NCI-H82 (cell line): ENCODE results near the gene CELF6.

Source experiments
- DNase-seq: peaks from one replicate; lab custom pipeline; 2025; lab: John Stamatoyannopoulos, UW

Gene CELF6

GRCh38 chr15:72271895-72272212 is 48.1 kb downstream of the CELF6 start:
- peak; percentile 45 for DNase-seq

DNA sequence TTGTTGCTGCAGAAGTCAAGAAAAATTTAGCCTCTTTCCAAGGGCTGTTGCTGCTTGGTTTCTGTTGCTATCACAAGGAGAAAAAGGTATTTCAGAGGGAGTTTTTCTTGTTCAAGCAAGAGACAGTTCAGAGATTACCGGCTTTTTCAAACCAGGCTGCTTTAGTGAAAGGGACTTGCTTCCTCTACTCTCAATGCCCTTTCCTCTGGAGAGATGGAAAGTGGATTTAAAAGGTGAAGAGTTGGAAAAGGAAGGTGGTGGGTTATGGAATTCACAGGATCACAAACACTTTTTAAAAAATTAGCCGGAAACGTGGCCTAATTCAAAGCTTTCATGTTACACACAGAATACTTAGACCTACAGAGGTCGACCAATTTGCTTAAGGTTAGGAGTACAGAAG is 48.7 kb downstream of the CELF6 start:
- no peak for DNase-seq

DNA sequence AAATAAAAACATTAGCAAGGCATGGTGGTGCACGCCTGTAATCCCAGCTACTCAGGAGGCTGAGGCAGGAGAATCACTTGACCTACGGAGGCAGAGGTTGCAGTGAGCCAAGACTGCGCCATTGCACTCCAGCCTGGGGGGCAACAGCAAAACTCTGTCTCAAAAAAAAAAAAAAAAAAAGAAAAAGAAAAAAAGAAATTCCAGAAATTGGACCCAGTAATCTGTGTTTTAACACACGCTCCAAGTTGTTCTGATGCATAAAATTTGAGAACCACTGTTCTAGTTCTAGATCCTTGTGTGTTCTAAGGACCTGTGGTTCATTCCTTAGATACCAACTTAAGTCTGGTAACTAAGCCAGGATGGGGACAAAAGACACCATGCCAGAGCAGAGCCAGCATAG is 50.2 kb downstream of the CELF6 start:
- DNase-seq = no peak

DNA sequence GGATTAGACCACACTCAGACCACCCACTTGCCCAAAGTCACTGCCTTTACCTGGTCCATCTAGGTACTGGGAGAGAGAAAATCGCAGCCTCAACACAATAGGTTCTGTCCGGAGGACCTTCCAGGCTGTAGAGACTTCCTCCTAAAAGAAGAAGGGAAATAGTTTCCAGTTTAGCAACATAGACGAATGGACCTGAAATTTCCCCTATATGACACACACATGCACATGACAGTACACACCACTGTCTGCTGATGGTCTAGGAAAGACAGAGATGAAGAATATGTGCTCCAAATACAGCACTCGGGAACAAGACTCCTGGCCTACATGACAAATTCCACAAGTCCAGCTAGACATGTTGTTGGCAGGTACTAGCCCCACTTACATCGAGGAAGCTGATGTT is 54.9 kb downstream of the CELF6 start:
- DNase-seq = no peak

DNA sequence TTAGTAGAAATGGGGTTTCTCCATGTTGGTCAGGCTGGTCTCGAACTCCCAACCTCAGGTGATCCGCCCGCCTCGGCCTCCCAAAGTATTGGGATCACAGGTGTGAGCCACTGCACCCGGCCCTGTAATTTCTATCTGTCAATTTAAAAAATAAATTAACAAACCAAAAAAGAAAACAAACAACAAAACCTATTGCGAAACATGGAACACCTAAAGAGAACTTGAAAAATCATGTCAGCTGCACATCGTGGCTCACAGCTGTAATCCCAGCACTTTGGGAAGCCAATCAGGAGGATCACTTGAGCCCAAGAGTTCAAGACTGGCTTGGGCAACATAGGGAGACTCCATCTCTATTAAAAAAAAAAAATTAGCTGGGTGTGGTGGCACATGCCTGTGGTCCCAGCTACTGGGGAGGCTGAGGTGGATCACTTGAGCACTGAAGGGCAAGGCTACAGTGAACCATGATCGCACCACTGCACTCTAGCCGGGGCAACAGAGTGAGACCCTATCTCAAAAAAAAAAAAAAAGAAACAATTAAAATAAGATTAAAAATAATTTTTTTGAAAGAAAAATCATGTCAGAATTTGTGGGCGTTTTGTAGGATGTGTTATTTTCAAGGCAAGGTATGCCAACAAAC is 67.2 kb downstream of the CELF6 start:
- DNase-seq = no peak

DNA sequence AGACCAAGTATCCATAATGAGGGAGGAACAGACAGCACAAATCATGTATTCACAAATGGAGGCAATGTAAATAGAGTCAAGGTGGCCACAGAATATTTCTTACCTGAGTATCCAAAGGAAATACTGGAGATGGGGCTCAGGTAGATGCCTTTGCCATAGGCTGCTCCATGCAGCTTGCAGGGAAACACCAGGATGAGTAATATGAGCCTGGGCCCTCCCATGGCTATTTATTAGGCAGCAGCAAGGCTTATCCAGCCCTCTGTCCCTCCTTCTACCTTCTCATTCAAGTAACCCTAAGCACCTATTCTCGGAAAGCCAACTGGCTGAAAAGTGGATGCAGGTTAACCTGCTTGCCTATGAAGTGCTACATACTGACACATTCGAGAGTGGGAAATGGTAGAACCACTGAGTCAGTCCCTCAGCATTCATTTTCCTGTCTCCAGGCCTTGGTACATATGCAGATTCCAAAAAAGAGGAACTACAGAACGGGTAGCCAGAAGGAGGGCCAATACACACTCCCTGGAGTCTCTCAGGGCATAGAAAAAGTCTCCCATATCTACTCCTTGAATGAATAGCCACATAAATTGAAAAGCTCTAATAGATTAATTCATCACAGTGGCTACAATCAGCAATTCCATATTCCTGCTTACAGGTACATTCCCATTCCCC is 70.7 kb downstream of the CELF6 start:
- no peak for DNase-seq

- DNase-seq = no peak
Measured at GRCh38 chr15:72248514-72248913, 71.4 kb downstream of the CELF6 start.

- peak; percentile 92 for DNase-seq
Measured at GRCh38 chr15:72242775-72243370, 77.1 kb downstream of the CELF6 start.

DNA sequence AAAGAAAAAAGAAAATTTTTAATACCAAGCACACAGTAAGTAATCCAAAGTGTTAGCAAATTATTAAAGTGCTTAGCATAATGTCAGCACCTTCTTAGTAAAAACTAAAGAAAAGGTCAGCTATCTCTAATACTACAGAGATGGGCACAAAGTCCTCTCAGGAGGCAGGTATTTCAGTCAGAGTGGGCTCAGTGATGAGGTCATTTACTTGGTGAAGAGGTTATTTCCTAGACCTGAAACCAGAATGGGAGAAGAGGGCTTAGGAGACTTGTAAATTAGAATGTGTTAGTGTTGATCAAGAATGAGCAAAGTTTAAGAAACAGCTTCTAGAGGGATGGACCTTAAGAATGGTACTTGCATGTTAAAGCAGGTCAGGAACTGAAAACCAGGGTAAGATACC is 80.3 kb downstream of the CELF6 start:
- DNase-seq = no peak

DNA sequence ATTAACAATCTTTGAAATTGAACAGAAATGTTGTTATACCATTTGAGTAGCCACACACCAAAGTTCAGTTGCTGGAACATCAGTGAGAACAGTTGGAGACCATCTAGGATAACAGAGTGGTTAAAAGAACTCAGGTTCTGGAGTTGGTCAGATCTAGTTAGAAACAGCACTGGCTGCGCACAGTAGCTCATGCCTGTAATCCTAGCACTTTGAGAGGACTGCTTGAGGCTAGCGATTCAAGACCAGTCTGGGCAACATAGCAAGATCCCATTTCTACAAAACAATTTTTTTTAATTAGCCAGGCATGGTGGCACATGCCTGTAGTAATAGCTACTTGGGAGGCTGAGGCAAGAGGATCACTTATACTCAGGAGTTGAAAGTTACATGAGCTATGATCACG is 81.4 kb downstream of the CELF6 start:
- DNase-seq = no peak

DNA sequence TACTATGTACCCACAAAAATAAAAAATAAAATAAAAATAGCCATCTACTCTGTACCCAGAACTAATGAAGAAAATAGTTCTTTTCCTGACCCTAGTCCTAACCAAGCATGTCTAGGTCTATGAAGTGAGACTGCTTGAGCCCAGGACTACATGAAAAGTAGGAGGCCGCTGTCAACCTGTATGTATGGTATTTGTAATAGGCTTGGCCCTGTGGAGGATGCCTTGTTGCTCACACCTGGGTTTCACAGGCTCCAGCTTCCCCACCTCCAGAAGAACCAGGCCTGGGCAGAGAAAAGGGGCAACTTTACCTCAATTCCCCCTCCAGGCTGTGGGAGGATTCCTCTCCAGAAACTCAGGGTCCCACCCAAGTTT is 82.1 kb downstream of the CELF6 start:
- DNase-seq = no peak

DNA sequence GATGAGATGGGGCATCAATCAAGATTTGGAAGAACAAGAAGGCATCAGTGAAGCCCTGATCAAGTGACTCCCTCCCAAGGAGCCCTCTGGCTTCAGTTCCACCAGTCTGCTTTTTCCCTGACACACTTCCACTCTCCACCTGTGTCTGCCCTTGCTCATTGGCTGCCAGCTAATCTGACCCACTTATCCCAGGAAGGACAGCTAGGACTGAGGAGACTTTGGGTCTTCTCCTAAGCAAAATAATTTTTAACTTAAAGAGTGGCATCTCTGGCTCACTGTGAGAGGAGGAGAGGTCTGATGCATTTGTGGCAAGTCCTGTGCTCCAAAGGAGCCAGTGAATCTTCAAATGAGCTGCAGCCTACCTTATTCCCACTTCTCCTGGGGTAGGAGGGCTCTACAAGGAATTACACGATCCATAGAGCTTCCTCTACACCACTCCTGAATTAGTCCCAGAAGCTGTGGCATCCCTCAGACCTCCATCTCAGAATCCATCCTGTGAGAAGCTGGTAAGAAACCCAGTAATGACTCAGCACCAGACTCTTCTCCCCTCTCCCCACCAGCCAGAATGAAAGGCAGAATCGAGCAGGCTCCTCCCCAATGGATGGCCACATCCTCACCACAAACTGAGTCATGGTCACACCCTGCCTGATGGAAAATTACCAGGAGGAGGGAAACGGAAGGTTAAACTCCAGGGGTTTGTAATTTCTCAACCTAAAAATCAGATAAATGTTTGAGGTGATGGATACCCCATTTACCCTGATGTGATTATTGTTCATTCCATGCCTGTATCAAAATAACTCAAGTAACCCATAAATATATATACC is 82.7 kb downstream of the CELF6 start:
- DNase-seq = peak; percentile 78

GRCh38 chr15:72236381-72237003 is 83.5 kb downstream of the CELF6 start:
- no peak for DNase-seq

DNA sequence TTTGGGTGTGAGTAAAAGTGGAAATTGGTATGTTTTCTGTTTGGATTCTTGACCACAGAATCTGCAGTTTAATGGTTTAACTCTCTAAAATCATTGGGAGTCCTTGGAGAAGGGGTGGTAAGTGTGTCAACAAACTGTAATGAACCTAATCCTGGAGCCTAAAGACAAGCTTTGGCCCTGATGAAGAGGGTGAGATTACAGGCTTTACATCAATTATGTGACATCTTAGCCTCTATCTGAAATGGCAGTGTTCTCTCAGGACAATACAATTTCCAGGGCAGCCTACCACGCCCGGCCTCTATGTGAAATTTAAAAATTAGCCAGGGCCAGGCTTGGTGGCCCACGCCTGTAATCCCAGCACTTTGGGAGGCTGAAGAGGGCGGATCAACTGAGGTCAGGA is 84.7 kb downstream of the CELF6 start:
- peak; percentile 76 for DNase-seq
